HG02840 (cell line): ENCODE results near the gene VPS39.

ENCODE experiments used
- ATAC-seq: cut with Tn5 transposase; IDR thresholded peaks from one replicate; pipeline ENCODE4 v1.9.1; 2021; ENCODE audit warnings: mild to moderate bottlenecking, moderate library complexity, moderate number of reproducible peaks; ENCODE audit not compliant: unreplicated experiment, low FRiP score

Gene VPS39

GRCh38 chr15:42163291-42163690 is 44.8 kb downstream of the VPS39 start:
- ATAC-seq = no peak

- no peak for ATAC-seq
Measured at GRCh38 chr15:42160136-42160535, 48.0 kb downstream of the VPS39 start.

- no peak for ATAC-seq
Measured at GRCh38 chr15:42159381-42160015, 48.6 kb downstream of the VPS39 start.

- ATAC-seq = no peak
Measured at GRCh38 chr15:42158941-42159340, 49.2 kb downstream of the VPS39 start.

- ATAC-seq = no peak
Measured at GRCh38 chr15:42157981-42158765, 49.9 kb downstream of the VPS39 start.

- no peak for ATAC-seq
Measured at GRCh38 chr15:42157381-42157780, 50.7 kb downstream of the VPS39 start.

- no peak for ATAC-seq
Measured at GRCh38 chr15:42156243-42156922, 51.7 kb downstream of the VPS39 start, which contains the start of gene PLA2G4F. Gene PLA2G4F, minus strand, starts transcription at chr15:42156636. Its CDS starts 87 bp downstream, at chr15:42156549.

- no peak for ATAC-seq
Measured at GRCh38 chr15:42155546-42156242, 52.4 kb downstream of the VPS39 start.

GRCh38 chr15:42154956-42155355 is 53.1 kb downstream of the VPS39 start:
- no peak for ATAC-seq

- no peak for ATAC-seq
Measured at GRCh38 chr15:42154212-42154941, 53.7 kb downstream of the VPS39 start.

GRCh38 chr15:42153874-42154211 is 54.3 kb downstream of the VPS39 start:
- no peak for ATAC-seq

GRCh38 chr15:42152921-42153698 is 55.0 kb downstream of the VPS39 start:
- ATAC-seq = no peak

GRCh38 chr15:42152196-42152920 is 55.7 kb downstream of the VPS39 start:
- ATAC-seq = no peak

- ATAC-seq = no peak
Measured at GRCh38 chr15:42151736-42152135, 56.4 kb downstream of the VPS39 start.

GRCh38 chr15:42151141-42151561 is 57.0 kb downstream of the VPS39 start:
- ATAC-seq = no peak

GRCh38 chr15:42150219-42150970 is 57.7 kb downstream of the VPS39 start:
- no peak for ATAC-seq

- no peak for ATAC-seq
Measured at GRCh38 chr15:42149493-42150218, 58.4 kb downstream of the VPS39 start.
